ENCODE measurements around the gene SLC2A4RG. TPM values are rescaled to one million over a fixed set of nuclear protein-coding genes. Genes with fewer than 3 reads are reported as not detected.

Gene SLC2A4RG
- total and polyA plus RNA-seq, 2 of the 13 experiments (the other 11 are each of a cell fraction or from before 2014, with no cell fraction given), result 91.4 to 95.9 TPM

DNA sequence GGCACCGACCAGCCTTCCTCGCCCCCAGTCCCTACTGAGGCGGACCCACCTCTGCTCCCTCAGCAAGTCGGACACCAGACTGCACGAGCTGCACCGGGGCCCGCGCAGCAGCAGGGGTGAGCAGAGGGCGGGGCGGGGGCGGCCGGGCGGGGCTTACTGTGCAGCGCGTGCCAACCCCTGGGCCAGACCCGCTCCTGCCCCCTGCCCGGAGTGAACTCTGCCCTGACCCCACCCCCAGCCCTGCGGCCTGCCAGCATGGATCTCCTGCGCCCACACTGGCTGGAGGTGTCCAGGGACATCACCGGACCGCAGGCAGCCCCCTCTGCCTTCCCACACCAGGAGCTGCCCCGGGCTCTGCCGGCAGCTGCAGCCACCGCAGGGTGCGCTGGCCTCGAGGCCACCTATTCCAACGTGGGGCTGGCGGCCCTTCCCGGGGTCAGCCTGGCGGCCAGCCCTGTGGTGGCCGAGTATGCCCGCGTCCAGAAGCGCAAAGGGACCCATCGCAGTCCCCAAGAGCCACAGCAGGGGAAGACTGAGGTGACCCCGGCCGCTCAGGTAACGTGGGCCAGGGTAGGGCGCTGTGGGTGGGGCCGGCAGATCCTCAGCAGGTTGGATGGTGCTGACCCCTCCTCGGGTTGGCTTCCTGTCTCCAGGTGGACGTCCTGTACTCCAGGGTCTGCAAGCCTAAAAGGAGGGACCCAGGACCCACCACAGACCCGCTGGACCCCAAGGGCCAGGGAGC is 1.5 kb upstream of the SLC2A4RG start (continued):
- TF ChIP-seq, protein P1, sequence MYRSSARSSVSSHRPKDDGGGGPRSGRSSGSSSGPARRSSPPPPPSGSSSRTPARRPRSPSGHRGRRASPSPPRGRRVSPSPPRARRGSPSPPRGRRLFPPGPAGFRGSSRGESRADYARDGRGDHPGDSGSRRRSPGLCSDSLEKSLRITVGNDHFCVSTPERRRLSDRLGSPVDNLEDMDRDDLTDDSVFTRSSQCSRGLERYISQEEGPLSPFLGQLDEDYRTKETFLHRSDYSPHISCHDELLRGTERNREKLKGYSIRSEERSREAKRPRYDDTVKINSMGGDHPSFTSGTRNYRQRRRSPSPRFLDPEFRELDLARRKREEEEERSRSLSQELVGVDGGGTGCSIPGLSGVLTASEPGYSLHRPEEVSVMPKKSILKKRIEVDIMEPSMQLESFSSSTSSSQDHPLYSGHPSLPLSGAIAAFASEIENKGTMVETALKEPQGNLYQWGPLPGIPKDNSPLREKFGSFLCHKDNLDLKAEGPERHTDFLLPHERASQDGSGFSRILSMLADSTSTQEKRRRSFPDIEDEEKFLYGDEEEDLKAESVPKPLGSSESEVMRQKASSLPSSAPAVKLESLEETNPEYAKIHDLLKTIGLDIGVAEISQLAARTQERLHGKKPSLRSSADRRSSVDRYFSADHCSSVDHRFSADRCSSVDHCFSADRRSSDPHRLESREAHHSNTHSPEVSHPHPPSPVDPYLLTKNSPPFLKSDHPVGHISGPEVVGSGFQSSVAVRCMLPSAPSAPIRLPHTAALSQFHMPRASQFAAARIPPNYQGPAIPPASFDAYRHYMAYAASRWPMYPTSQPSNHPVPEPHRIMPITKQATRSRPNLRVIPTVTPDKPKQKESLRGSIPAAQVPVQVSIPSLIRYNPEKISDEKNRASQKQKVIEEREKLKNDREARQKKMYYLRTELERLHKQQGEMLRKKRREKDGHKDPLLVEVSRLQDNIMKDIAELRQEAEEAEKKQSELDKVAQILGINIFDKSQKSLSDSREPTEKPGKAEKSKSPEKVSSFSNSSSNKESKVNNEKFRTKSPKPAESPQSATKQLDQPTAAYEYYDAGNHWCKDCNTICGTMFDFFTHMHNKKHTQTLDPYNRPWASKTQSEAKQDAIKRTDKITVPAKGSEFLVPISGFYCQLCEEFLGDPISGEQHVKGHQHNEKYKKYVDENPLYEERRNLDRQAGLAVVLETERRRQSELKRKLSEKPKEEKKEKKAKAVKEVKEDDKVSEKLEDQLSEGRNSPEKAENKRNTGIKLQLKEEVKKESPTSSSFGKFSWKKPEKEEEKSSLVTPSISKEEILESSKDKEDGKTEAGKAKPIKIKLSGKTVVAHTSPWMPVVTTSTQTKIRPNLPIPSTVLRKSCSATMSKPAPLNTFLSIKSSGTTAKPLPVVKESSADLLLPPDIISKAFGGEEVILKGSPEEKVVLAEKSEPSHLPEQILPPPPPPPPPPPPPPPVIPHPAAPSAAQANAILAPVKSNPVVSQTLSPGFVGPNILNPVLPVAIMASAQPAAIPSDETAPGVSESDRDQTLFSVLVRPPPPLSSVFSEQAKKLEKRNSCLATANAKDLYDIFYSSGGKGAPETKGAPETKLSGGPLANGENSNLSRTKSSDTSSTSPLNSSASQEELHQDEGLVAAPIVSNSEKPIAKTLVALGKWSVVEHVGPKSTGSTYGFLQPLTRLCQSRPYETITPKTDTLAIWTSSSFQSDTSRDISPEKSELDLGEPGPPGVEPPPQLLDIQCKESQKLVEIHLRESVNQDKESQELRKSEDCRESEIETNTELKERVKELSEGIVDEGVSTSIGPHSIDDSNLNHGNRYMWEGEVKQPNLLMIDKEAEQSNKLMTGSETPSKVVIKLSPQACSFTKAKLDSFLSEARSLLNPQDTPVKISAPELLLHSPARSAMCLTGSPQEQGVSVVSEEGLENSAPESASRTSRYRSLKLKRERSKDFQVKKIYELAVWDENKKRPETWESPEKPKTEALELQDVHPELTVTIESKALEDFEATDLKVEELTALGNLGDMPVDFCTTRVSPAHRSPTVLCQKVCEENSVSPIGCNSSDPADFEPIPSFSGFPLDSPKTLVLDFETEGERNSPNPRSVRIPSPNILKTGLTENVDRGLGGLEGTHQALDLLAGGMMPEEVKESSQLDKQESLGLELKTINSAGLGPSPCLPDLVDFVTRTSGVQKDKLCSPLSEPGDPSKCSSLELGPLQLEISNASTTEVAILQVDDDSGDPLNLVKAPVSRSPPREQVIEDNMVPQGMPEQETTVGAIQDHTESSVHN (CRISPR knock-in tag; IDR thresholded peaks at IDR 0.05), result peak; percentile 95
- TF ChIP-seq, protein P2, sequence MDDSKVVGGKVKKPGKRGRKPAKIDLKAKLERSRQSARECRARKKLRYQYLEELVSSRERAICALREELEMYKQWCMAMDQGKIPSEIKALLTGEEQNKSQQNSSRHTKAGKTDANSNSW (CRISPR knock-in tag; IDR thresholded peaks at IDR 0.05; ENCODE audit: borderline replicate concordance), result peak; percentile 84; the same call in 1 of the 2 replicates
- TF ChIP-seq NFATC3 (CRISPR knock-in tag; IDR thresholded peaks at IDR 0.05) (peak; percentile 97), ZNF383 (CRISPR knock-in tag; IDR thresholded peaks at IDR 0.05; ENCODE audit: borderline replicate concordance) (0 out of 2 replicates have a peak, but pooled peaks have one; percentile 68), ARID2 (CRISPR knock-in tag; IDR thresholded peaks at IDR 0.05; ENCODE audit: borderline replicate concordance) (0 out of 2 replicates have a peak, but pooled peaks have one; percentile 68), ZNF451 (CRISPR knock-in tag; IDR thresholded peaks at IDR 0.05) (peak; percentile 75; the same call in 1 of the 2 replicates), SOX6 (IDR thresholded peaks at IDR 0.05) (no peak), SOX6 (CRISPR knock-in tag; IDR thresholded peaks at IDR 0.05) (peak; percentile 56), MAFF (IDR thresholded peaks at IDR 0.05; ENCODE audit: low read depth, low read length) (no peak), MIER2 (CRISPR knock-in tag; IDR thresholded peaks at IDR 0.05) (no peak), KDM4B (CRISPR knock-in tag; IDR thresholded peaks at IDR 0.05) (peak; percentile 87), SSRP1 (CRISPR knock-in tag; IDR thresholded peaks at IDR 0.05) (peak; percentile 26; the same call in 1 of the 2 replicates), ZFP90 (CRISPR knock-in tag; IDR thresholded peaks at IDR 0.05; ENCODE audit: borderline replicate concordance) (peak; percentile 84), NONO (IDR thresholded peaks at IDR 0.05) (no peak), NONO (CRISPR knock-in tag; conservative IDR thresholded peaks at IDR 0.05) (peak; percentile 98), ZSCAN22 (CRISPR knock-in tag; IDR thresholded peaks at IDR 0.05) (peak; percentile 82; the same call in 1 of the 2 replicates), TAF1 (CRISPR knock-in tag; IDR thresholded peaks at IDR 0.05) (peak; percentile 94), KLF15 (CRISPR knock-in tag; IDR thresholded peaks at IDR 0.05; ENCODE audit: borderline replicate concordance) (no peak; the same call in none of the 2 replicates)
- TF ChIP-seq, protein P3, sequence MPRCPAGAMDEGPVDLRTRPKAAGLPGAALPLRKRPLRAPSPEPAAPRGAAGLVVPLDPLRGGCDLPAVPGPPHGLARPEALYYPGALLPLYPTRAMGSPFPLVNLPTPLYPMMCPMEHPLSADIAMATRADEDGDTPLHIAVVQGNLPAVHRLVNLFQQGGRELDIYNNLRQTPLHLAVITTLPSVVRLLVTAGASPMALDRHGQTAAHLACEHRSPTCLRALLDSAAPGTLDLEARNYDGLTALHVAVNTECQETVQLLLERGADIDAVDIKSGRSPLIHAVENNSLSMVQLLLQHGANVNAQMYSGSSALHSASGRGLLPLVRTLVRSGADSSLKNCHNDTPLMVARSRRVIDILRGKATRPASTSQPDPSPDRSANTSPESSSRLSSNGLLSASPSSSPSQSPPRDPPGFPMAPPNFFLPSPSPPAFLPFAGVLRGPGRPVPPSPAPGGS (CRISPR knock-in tag; IDR thresholded peaks at IDR 0.05), result peak; percentile 79; the same call in 1 of the 2 replicates
- TF ChIP-seq, protein P4, sequence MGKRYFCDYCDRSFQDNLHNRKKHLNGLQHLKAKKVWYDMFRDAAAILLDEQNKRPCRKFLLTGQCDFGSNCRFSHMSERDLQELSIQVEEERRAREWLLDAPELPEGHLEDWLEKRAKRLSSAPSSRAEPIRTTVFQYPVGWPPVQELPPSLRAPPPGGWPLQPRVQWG (CRISPR knock-in tag; IDR thresholded peaks at IDR 0.05; ENCODE audit: borderline replicate concordance, low read depth), result no peak; the same call in 1 of the 2 replicates

Measured in HepG2 (cell line).